Measurements from ENCODE around the gene GLCCI1. TPM values are rescaled to one million over a fixed set of nuclear protein-coding genes. Genes with fewer than 3 reads are reported as not detected.
A peak's percentile ranks its signal among the peaks of the same experiment; 100 is the strongest.
"Not testable (repeated sequence)": the region's sequence is repeated elsewhere in the genome, so short reads cannot be mapped to it uniquely, and the experiment has no call there.

Gene GLCCI1
- total RNA-seq, 1 donor from 2014 or later = 20.5 TPM

- DNase-seq = no peak
Measured at GRCh38 chr7:8094164-8095140, 125.9 kb downstream of the GLCCI1 start.

GRCh38 chr7:8101292-8101691 lies 132.7 kb downstream of the GLCCI1 start:
- DNase-seq = not testable (repeated sequence)

GRCh38 chr7:8103282-8103681 lies 134.7 kb downstream of the GLCCI1 start:
- no peak for DNase-seq

GRCh38 chr7:8105449-8106095 lies 137.0 kb downstream of the GLCCI1 start:
- DNase-seq = no peak

GRCh38 chr7:8109196-8110022 lies 140.8 kb downstream of the GLCCI1 start:
- DNase-seq = no peak

GRCh38 chr7:8111282-8111960 lies 142.8 kb downstream of the GLCCI1 start:
- no peak for DNase-seq

GRCh38 chr7:8112685-8113084 lies 144.1 kb downstream of the GLCCI1 start:
- DNase-seq = no peak

- DNase-seq = no peak
Measured at GRCh38 chr7:8113184-8113583, 144.6 kb downstream of the GLCCI1 start.

GRCh38 chr7:8114175-8114574 lies 145.6 kb downstream of the GLCCI1 start:
- DNase-seq = no peak

GRCh38 chr7:8115547-8116402 lies 147.2 kb downstream of the GLCCI1 start:
- DNase-seq = no peak

GRCh38 chr7:8117195-8117594 lies 148.6 kb downstream of the GLCCI1 start:
- DNase-seq = no peak

- peak; percentile 46 for DNase-seq
Measured at GRCh38 chr7:8119262-8119661, 150.7 kb downstream of the GLCCI1 start.

GRCh38 chr7:8120390-8121058 lies 151.9 kb downstream of the GLCCI1 start:
- DNase-seq = no peak

GRCh38 chr7:8121243-8121642 lies 152.6 kb downstream of the GLCCI1 start:
- peak; percentile 36 for DNase-seq

GRCh38 chr7:8125680-8126444 lies 157.3 kb downstream of the GLCCI1 start:
- no peak for DNase-seq

- DNase-seq = no peak
Measured at GRCh38 chr7:8126601-8127167, 158.1 kb downstream of the GLCCI1 start.

- no peak for DNase-seq
Measured at GRCh38 chr7:8128449-8129317, 160.1 kb downstream of the GLCCI1 start.

- no peak for DNase-seq
Measured at GRCh38 chr7:8129318-8129659, 160.7 kb downstream of the GLCCI1 start.
